ENCODE results near the gene LRRC8B.
"Not testable (repeated sequence)": the region's sequence is repeated elsewhere in the genome, so short reads cannot be mapped to it uniquely, and the experiment has no call there.

The LRRC8B gene

DNA sequence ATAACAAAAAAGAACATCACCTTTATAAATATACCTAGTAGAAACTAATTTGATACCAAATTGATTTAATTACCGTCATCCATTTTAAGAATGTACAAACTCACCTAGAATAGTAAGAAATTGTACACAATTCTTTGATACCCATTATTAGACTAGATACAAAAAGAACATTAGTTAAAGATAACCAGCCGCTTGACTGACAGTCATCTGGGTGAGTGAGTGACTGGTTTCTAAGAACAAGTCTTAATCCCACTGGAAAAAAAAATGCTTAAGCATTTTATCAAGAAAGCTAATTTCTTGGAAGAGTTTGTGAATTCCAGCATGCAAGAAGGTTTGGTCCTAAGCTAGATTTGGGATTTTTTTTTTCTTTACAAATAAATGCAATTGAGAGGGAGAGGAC, 10.9 kb downstream of the LRRC8B start:
- TF ChIP-seq, protein P1, sequence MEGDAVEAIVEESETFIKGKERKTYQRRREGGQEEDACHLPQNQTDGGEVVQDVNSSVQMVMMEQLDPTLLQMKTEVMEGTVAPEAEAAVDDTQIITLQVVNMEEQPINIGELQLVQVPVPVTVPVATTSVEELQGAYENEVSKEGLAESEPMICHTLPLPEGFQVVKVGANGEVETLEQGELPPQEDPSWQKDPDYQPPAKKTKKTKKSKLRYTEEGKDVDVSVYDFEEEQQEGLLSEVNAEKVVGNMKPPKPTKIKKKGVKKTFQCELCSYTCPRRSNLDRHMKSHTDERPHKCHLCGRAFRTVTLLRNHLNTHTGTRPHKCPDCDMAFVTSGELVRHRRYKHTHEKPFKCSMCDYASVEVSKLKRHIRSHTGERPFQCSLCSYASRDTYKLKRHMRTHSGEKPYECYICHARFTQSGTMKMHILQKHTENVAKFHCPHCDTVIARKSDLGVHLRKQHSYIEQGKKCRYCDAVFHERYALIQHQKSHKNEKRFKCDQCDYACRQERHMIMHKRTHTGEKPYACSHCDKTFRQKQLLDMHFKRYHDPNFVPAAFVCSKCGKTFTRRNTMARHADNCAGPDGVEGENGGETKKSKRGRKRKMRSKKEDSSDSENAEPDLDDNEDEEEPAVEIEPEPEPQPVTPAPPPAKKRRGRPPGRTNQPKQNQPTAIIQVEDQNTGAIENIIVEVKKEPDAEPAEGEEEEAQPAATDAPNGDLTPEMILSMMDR (IDR thresholded peaks at IDR 0.05; ENCODE audit: insufficient read depth, low read length, missing control alignments), result no peak
- DNase-seq (ENCODE audit: low read depth, low spot score), result no peak
- no peak overlapping the region for H3K4me3 ChIP-seq (ENCODE audit: low read depth, low read length)
- POLR2A ChIA-PET, result no interaction called here
- CTCF ChIA-PET, result no interaction called here

DNA sequence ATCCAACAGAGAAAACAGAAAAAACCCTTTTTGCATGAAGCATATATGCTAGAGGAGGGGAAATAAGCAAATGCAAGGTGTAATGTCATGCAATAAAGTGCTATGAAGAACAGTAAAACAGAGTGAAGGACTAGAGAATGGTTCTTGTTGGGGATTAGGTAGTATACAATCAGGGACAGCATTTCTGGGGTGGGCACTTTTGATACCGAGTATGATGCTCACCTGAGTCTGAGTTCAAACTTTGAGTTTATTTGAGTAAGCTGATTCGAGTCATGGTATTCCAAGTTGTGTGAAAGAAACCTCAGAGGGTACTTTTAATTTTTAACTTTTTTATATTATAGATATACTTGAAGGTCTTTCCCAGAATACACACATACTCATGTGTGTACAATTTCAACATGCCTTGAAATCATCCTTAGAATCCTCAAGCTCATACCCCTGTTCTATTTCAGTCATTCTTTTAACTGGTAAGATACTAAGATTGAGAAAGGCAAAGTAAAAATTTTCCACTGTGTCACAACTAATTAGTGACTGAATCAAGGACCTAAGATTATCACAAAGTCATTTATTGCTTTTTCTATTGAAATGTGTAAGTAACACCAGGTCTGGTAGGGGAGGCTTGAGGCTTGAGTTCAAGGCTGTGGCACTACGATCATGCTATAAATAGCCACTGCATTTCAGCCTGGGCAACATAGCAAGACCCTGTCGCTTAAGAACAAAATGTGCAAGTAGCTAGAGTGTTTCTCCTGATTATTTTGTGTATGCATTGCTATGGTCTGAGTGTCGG, 12.1 kb downstream of the LRRC8B start:
- TF ChIP-seq, protein P1 (IDR thresholded peaks at IDR 0.05; ENCODE audit: insufficient read depth, low read length, missing control alignments), result no peak
- POLR2A ChIA-PET, result no interaction called here
- DNase-seq (ENCODE audit: low read depth, low spot score), result no peak
- H3K4me3 ChIP-seq (ENCODE audit: low read depth, low read length), result no peak overlapping the region
- CTCF ChIA-PET, result interaction anchor here (0.6 kb wide), 1 partner anchor 268 kb away, joined by 5 read pairs; no protein-coding TSS in a partner anchor

DNA sequence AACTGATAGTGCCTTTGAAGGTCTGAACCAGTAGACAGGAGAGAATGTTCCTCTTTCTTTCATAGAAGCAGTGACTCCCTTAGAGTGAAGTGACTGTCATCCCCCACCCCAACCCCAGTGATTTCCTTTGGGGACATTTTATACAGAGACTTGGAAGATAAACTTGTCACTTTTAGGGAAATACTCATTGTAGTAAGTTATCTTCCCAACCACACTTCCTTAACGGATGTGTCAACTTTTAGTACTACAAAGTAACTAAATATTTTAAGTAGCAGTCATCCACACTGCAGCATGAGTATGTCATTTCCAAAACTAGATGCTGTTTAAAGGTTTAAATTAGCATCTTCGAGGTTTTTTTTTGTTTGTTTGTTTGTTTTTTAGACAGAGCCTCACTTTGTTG, 13.7 kb downstream of the LRRC8B start:
- ChIA-PET POLR2A (no interaction called here), CTCF (no interaction called here)
- TF ChIP-seq, protein P1 (IDR thresholded peaks at IDR 0.05; ENCODE audit: insufficient read depth, low read length, missing control alignments), result no peak
- no peak overlapping the region for H3K4me3 ChIP-seq (ENCODE audit: low read depth, low read length)
- DNase-seq (ENCODE audit: low read depth, low spot score), result no peak

DNA sequence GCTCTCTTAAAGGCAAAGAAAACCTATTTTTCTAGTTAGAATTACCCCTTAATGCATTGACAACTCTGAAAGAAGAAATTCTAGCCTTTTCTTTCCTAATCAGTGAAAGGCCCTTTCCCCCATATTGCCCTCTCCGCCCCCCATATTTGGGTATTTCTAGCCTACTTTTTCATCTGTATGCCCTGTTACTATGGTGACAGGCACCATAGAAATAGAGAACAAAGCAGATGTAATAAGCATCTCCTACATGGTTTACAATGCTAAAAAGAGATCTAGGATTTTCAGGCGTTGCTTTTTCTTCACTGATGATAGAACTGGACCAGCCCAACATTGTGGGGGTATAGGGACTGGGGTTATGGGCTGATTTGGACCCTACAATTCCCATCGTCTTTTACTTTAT, 14.5 kb downstream of the LRRC8B start:
- ChIA-PET POLR2A (no interaction called here), CTCF (no interaction called here)
- TF ChIP-seq, protein P1 (IDR thresholded peaks at IDR 0.05; ENCODE audit: insufficient read depth, low read length, missing control alignments), result no peak

DNA sequence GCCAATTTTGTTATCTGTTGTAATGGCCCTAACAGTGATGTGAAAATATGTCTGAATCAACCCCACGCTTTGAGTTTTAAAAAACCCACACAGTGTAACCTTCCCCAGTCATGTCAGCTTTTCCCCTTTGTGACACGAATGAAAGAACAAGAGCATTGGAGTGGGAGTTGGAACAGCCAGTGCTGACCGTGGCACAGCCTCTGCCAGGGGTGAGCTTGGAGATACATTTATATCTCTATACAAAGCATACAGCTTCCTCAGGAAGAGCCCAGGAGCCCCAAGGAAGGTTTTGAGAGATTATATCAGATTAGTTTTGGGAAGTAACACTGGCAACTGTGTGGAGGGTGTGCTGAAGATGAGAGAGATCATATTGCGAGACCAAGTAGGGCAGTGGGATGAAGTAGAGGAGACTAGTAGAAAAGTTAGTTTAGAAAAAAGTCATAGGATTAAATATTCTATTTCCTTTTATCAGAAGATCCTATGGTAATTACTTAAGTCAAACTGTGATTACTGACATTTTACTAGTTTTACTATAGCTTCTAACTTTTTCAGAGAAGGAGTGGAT, 15.9 kb downstream of the LRRC8B start:
- TF ChIP-seq, protein P1 (IDR thresholded peaks at IDR 0.05; ENCODE audit: insufficient read depth, low read length, missing control alignments), result no peak
- no peak overlapping the region for H3K4me3 ChIP-seq (ENCODE audit: low read depth, low read length)
- no peak for DNase-seq (ENCODE audit: low read depth, low spot score)
- ChIA-PET POLR2A (no interaction called here), CTCF (interaction anchor here (0.8 to 1.2 kb wide), 2 partner anchors 54 to 222 kb away, joined by 3 read pairs; no protein-coding TSS in a partner anchor)

More for the DNA sequence above, 14.5 kb downstream of the LRRC8B start:
- H3K4me3 ChIP-seq (ENCODE audit: low read depth, low read length), result no peak overlapping the region
- no peak for DNase-seq (ENCODE audit: low read depth, low spot score)

DNA sequence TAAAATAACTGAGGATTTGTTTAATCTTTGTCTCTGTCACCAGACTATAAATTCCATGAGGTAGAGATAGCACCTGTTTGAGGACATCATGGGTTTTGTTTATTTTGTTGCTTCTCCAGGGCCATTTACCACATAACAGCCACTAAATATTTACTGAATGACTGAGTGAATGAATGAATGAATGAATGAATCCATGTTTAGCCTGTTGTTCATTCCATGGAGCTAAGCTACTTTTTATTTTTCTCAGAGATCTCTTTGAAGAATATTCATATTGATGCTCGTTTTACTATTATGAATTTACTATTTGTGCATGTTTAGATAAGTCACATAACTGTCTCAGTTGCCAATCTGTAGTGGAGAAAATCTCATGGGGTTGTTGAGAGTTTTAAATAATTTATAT, 17.7 kb downstream of the LRRC8B start:
- ChIA-PET CTCF (interaction anchor here (1.8 to 2.3 kb wide), 2 partner anchors 58 to 220 kb away, joined by 4 to 7 read pairs; no protein-coding TSS in a partner anchor), POLR2A (no interaction called here)
- no peak for DNase-seq (ENCODE audit: low read depth, low spot score)
- TF ChIP-seq, protein P1 (IDR thresholded peaks at IDR 0.05; ENCODE audit: insufficient read depth, low read length, missing control alignments), result no peak
- no peak overlapping the region for H3K4me3 ChIP-seq (ENCODE audit: low read depth, low read length)

DNA sequence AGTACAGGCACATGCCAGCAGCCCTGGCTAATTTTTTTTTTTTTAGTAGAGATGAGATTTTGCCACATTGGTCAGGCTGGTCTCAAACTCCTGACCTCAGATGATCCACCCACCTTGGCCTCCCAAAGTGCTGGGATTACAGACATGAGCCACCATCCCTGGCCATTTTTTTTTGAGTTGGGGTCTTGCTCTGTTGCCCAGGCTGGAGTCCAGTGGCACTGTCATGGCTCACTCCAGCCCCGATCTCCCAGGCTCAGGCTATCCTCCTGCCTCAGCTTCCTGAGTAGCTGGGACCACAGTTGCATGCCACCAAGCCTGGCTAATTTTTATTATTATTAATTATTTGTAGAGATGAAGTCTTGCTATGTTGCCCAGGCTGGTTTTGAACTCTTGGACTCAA, 19.0 kb downstream of the LRRC8B start:
- H3K4me3 ChIP-seq (ENCODE audit: low read depth, low read length); POLR2A ChIA-PET; DNase-seq (ENCODE audit: low read depth, low spot score): not testable (repeated sequence)
- CTCF ChIA-PET, result interaction anchor here (1.0 to 2.3 kb wide), 2 partner anchors 60 to 219 kb away, joined by 6 to 7 read pairs; no protein-coding TSS in a partner anchor
